ENCODE data around the gene STAT3.

- TF ChIP-seq CTCF (conservative IDR thresholded peaks at IDR 0.05; ENCODE audit: low read length), result no peak
- no peak for TF ChIP-seq EZH2phosphoT487 (IDR thresholded peaks at IDR 0.05; ENCODE audit: borderline replicate concordance, low read depth, low read length)
Observed at GRCh38 chr17:42316755-42317154, 71.5 kb downstream of the STAT3 start.
